ENCODE results near the gene RNF148.

GRCh38 chr7:122672536-122672935 is 30.2 kb downstream of the RNF148 start:
- TF ChIP-seq, protein P1, sequence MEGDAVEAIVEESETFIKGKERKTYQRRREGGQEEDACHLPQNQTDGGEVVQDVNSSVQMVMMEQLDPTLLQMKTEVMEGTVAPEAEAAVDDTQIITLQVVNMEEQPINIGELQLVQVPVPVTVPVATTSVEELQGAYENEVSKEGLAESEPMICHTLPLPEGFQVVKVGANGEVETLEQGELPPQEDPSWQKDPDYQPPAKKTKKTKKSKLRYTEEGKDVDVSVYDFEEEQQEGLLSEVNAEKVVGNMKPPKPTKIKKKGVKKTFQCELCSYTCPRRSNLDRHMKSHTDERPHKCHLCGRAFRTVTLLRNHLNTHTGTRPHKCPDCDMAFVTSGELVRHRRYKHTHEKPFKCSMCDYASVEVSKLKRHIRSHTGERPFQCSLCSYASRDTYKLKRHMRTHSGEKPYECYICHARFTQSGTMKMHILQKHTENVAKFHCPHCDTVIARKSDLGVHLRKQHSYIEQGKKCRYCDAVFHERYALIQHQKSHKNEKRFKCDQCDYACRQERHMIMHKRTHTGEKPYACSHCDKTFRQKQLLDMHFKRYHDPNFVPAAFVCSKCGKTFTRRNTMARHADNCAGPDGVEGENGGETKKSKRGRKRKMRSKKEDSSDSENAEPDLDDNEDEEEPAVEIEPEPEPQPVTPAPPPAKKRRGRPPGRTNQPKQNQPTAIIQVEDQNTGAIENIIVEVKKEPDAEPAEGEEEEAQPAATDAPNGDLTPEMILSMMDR (IDR thresholded peaks at IDR 0.05): no peak
- no peak for TF ChIP-seq POLR2A (IDR thresholded peaks at IDR 0.05)
